NCI-H526 (cell line): Measurements from ENCODE around the gene TRHDE.
A peak's percentile ranks its signal among the peaks of the same experiment; 100 is the strongest.

Experiments used
- DNase-seq, 2 experiments: peaks; one replicate each; lab custom pipeline; 2025; lab: John Stamatoyannopoulos, UW

The TRHDE gene

GRCh38 chr12:72323881-72324280, 51.7 kb downstream of the TRHDE start:
- no peak for DNase-seq

- no peak for DNase-seq
Observed at GRCh38 chr12:72330301-72330700, 58.1 kb downstream of the TRHDE start.

- no peak for DNase-seq
Observed at GRCh38 chr12:72330784-72331183, 58.6 kb downstream of the TRHDE start.

GRCh38 chr12:72337382-72337781, 65.2 kb downstream of the TRHDE start:
- DNase-seq = no peak

GRCh38 chr12:72337946-72338345, 65.8 kb downstream of the TRHDE start:
- no peak for DNase-seq

- DNase-seq = no peak
Observed at GRCh38 chr12:72338437-72338836, 66.3 kb downstream of the TRHDE start.

GRCh38 chr12:72346363-72346944, 74.3 kb downstream of the TRHDE start:
- DNase-seq = peak; percentile 61 to 81

- DNase-seq = no peak
Observed at GRCh38 chr12:72349491-72349890, 77.3 kb downstream of the TRHDE start.

- no peak for DNase-seq
Observed at GRCh38 chr12:72359416-72359815, 87.2 kb downstream of the TRHDE start.

- no peak for DNase-seq
Observed at GRCh38 chr12:72365151-72365550, 93.0 kb downstream of the TRHDE start.

GRCh38 chr12:72366255-72366654, 94.1 kb downstream of the TRHDE start:
- DNase-seq = no peak

- no peak for DNase-seq
Observed at GRCh38 chr12:72368298-72368697, 96.1 kb downstream of the TRHDE start.

GRCh38 chr12:72368719-72369422, 96.7 kb downstream of the TRHDE start:
- no peak for DNase-seq

GRCh38 chr12:72369423-72369959, 97.3 kb downstream of the TRHDE start:
- no peak for DNase-seq

GRCh38 chr12:72380441-72380840, 108.3 kb downstream of the TRHDE start:
- no peak for DNase-seq

GRCh38 chr12:72388322-72388721, 116.2 kb downstream of the TRHDE start:
- DNase-seq = no peak

- no peak for DNase-seq
Observed at GRCh38 chr12:72390146-72390545, 118.0 kb downstream of the TRHDE start.

GRCh38 chr12:72406111-72406510, 133.9 kb downstream of the TRHDE start:
- no peak for DNase-seq

- no peak for DNase-seq
Observed at GRCh38 chr12:72432037-72432604, 160.0 kb downstream of the TRHDE start.

GRCh38 chr12:72433298-72433697, 161.1 kb downstream of the TRHDE start:
- no peak for DNase-seq

GRCh38 chr12:72434999-72435398, 162.8 kb downstream of the TRHDE start:
- no peak for DNase-seq

- DNase-seq = no peak
Observed at GRCh38 chr12:72442217-72442616, 170.0 kb downstream of the TRHDE start.

GRCh38 chr12:72444125-72444524, 172.0 kb downstream of the TRHDE start:
- no peak for DNase-seq
